Activated CD4-positive, alpha-beta memory T cell treated with anti-CD3 and anti-CD28 coated beads, Interleukin-2, amount 10 ng/mL, durations not matched to agents 7 days and 5 days (primary cell): Measurements from ENCODE around the gene SLC35A5. TPM values are rescaled to one million over a fixed set of nuclear protein-coding genes. Genes with fewer than 3 reads are reported as not detected.
"Not testable (repeated sequence)": the region's sequence is repeated elsewhere in the genome, so short reads cannot be mapped to it uniquely, and the experiment has no call there.

ENCODE experiments used
- CTCF ChIA-PET: fragments of 350-600 bp; sonication (Branson Sonifier 250); formaldehyde crosslinking; loops from one replicate; lab custom pipeline; 2021; ENCODE audit warnings: antibody characterized with exemption, inconsistent platforms; lab: Charles Lee
- POLR2A ChIA-PET: fragments of 350-600 bp; sonication (Branson Sonifier 250); formaldehyde crosslinking; loops from one replicate; lab custom pipeline; 2021; ENCODE audit warnings: antibody characterized with exemption; lab: Charles Lee
- DNase-seq: peaks from one replicate; pipeline ENCODE4 v3.0.0-alpha.2; 2020
- H3K27ac Mint-ChIP-seq: one replicate; pipeline ENCODE4 v1.8.0; 2021; ENCODE audit warnings: mild to moderate bottlenecking, mixed read lengths
- H3K27me3 Mint-ChIP-seq: one replicate; pipeline ENCODE4 v1.8.0; 2021; ENCODE audit warnings: mixed read lengths
- H3K36me3 Mint-ChIP-seq: one replicate; pipeline ENCODE4 v1.8.0; 2021; ENCODE audit warnings: low read depth, mixed read lengths
- H3K4me1 Mint-ChIP-seq: one replicate; pipeline ENCODE4 v1.8.0; 2021; ENCODE audit warnings: mixed read lengths
- H3K4me3 Mint-ChIP-seq: one replicate; pipeline ENCODE4 v1.8.0; 2021; ENCODE audit warnings: mild to moderate bottlenecking, mixed read lengths
- H3K9me3 Mint-ChIP-seq: one replicate; pipeline ENCODE4 v1.8.0; 2021; ENCODE audit warnings: mixed read lengths
- total RNA-seq, 2 experiments: library from RNA; stranded (reverse); gene quantifications; one replicate each; pipeline ENCODE4 v1.2.3, GENCODE V29; 2021

SLC35A5 gene
- total RNA-seq, 2 experiments from 2014 or later = 29.7 TPM

DNA sequence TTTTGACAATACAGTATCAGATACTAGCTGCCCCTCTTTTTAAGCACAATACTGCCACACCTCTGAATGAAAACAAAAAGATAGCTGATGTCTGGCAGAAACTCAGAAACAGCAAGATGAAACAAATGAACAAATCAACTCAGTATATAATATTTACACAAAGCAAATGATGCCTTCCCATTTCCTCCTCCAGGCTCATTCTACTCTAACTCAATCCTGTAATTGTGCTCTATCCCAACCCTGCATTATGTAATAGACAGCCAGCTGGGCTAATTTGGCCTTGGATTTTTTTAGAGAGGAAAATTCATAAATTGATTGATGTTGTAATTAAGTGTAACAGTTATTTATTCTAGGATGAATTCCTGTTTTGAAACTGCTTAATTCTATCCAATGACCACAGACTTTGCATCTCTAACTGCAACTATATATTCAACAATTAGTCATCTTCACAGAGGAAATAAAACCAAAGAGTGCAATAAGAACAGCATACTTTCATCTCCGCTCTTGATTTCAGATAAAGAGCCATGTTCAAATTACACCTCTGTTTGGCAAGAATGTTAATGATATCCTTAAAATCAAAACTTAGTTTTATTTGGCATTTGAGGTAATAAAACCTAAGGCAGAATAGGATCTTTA lies 6.2 kb upstream of the SLC35A5 start:
- Mint-ChIP-seq H3K4me1 (peaks cover 44% of the 10 kb centered on the region), H3K9me3 (peaks cover 5% of the 10 kb centered on the region)
- CTCF ChIA-PET = interaction anchor here (1.0 kb wide), 1 partner anchor 27 kb away, joined by 3 read pairs; no protein-coding TSS in a partner anchor

DNA sequence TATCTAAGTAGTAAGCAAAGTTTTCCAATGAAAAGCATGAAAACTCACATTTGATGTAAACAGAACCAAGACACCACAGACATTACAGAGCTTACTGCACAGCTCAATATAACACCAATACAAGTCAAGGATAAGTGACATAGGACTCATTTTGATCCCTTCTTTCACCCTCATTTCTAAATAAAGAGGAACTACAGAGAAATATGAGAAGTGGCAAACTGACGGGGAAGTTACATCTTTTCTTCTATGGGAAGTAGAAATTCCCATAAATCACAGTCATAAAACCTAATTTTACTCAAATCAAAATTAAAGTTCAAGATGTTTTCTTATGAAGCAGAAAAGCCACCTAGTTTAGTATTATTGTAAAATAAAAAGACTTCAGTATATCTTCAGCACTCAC lies 3.9 kb upstream of the SLC35A5 start:
- no peak overlapping the region for H3K27ac Mint-ChIP-seq
- no peaks in the 10 kb centered on the region for H3K9me3 Mint-ChIP-seq
- POLR2A ChIA-PET = no interaction called here
- no peak overlapping the region for H3K4me3 Mint-ChIP-seq
- H3K27me3 Mint-ChIP-seq = no peaks in the 10 kb centered on the region
- DNase-seq = no peak
- H3K36me3 Mint-ChIP-seq = peaks cover 50% of the 10 kb centered on the region
- CTCF ChIA-PET = interaction anchor here (1.8 kb wide), 1 partner anchor 9 kb away, joined by 4 read pairs; no protein-coding TSS in a partner anchor
- H3K4me1 Mint-ChIP-seq = peaks cover 46% of the 10 kb centered on the region

More for the DNA sequence above, 6.2 kb upstream of the SLC35A5 start:
- no peaks in the 10 kb centered on the region for H3K27me3 Mint-ChIP-seq
- H3K4me3 Mint-ChIP-seq = no peak overlapping the region
- POLR2A ChIA-PET = no interaction called here
- H3K36me3 Mint-ChIP-seq = peaks cover 67% of the 10 kb centered on the region
- DNase-seq = no peak
- H3K27ac Mint-ChIP-seq = no peak overlapping the region

GRCh38 chr3:112560307-112560706 lies 1.5 kb upstream of the SLC35A5 start:
- Mint-ChIP-seq H3K36me3 (peaks cover 40% of the 10 kb centered on the region), H3K9me3 (no peaks in the 10 kb centered on the region), H3K4me3 (peak overlapping the region; percentile 84), H3K27me3 (no peaks in the 10 kb centered on the region), H3K4me1 (peaks cover 44% of the 10 kb centered on the region), H3K27ac (peak overlapping the region; percentile 91)
- no peak for DNase-seq
- ChIA-PET CTCF (interaction anchor here (1.0 to 1.4 kb wide), 3 partner anchors 124 to 431 kb away, joined by 3 to 4 read pairs (median 3); partner anchors contain the start of gene GTPBP8), POLR2A (interaction anchor here (1.1 to 2.4 kb wide), 5 partner anchors 12 to 581 kb away, joined by 3 to 20 read pairs (median 4); partner anchors contain the start of genes ABHD10 and BTLA)

GRCh38 chr3:112560721-112561483 lies 943 bp upstream of the SLC35A5 start:
- H3K4me3 Mint-ChIP-seq = peak overlapping the region; percentile 84
- peak overlapping the region; percentile 91 for H3K27ac Mint-ChIP-seq
- peaks cover 40% of the 10 kb centered on the region for H3K36me3 Mint-ChIP-seq
- no peaks in the 10 kb centered on the region for H3K9me3 Mint-ChIP-seq
- POLR2A ChIA-PET = interaction anchor here (0.9 to 2.4 kb wide), 18 partner anchors 9 to 582 kb away, joined by 3 to 20 read pairs (median 4); partner anchors contain the start of genes ABHD10, BTLA and CD200R1
- peak; percentile 83 for DNase-seq
- H3K27me3 Mint-ChIP-seq = no peaks in the 10 kb centered on the region
- CTCF ChIA-PET = interaction anchor here (1.0 to 1.4 kb wide), 4 partner anchors 82 to 430 kb away, joined by 3 to 4 read pairs (median 4); partner anchors contain the start of gene GTPBP8
- H3K4me1 Mint-ChIP-seq = peaks cover 40% of the 10 kb centered on the region

GRCh38 chr3:112561484-112561733 lies 436 bp upstream of the SLC35A5 start:
- no peak for DNase-seq
- no peaks in the 10 kb centered on the region for H3K9me3 Mint-ChIP-seq

GRCh38 chr3:112564247-112564939 lies 2.5 kb downstream of the SLC35A5 start:
- POLR2A ChIA-PET, CTCF ChIA-PET, H3K27ac Mint-ChIP-seq, H3K4me3 Mint-ChIP-seq, H3K27me3 Mint-ChIP-seq, DNase-seq, H3K9me3 Mint-ChIP-seq: not testable (repeated sequence)
- Mint-ChIP-seq H3K4me1 (peaks cover 36% of the 10 kb centered on the region), H3K36me3 (peaks cover 34% of the 10 kb centered on the region)

More at GRCh38 chr3:112561484-112561733, 436 bp upstream of the SLC35A5 start:
- H3K27me3 Mint-ChIP-seq = no peaks in the 10 kb centered on the region
- H3K4me3 Mint-ChIP-seq = peak overlapping the region; percentile 84
- ChIA-PET POLR2A (interaction anchor here (0.7 to 2.4 kb wide), 21 partner anchors 9 to 582 kb away, joined by 3 to 20 read pairs (median 4); partner anchors contain the start of genes ABHD10, BTLA and CD200R1), CTCF (interaction anchor here (0.7 to 1.4 kb wide), 4 partner anchors 81 to 418 kb away, joined by 3 to 4 read pairs (median 3); no protein-coding TSS in a partner anchor)
- peaks cover 42% of the 10 kb centered on the region for H3K36me3 Mint-ChIP-seq
- peak overlapping the region; percentile 91 for H3K27ac Mint-ChIP-seq
- peaks cover 42% of the 10 kb centered on the region for H3K4me1 Mint-ChIP-seq

DNA sequence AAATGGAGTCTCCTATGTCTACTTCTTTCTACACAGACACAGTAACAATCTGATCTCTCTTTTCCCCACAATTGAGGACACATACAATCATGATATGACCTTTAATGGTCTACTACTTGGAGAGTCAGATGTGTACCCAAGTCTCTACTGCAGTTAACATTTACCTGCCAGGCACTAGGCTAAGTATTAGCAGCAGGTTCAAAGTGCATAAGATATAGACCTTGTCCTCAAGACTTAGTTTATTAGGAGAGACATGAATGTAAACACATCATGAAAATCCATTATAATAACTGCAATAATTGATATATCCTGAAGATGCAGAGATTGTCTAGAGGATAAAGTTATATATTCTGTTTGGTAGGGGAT lies 3.1 kb downstream of the SLC35A5 start:
- no peaks in the 10 kb centered on the region for H3K27me3 Mint-ChIP-seq
- no peak overlapping the region for H3K4me3 Mint-ChIP-seq
- H3K9me3 Mint-ChIP-seq = no peaks in the 10 kb centered on the region
- DNase-seq = no peak
- no peak overlapping the region for H3K27ac Mint-ChIP-seq
- peaks cover 33% of the 10 kb centered on the region for H3K36me3 Mint-ChIP-seq
- POLR2A ChIA-PET = no interaction called here
- H3K4me1 Mint-ChIP-seq = peaks cover 32% of the 10 kb centered on the region
- CTCF ChIA-PET = no interaction called here

DNA sequence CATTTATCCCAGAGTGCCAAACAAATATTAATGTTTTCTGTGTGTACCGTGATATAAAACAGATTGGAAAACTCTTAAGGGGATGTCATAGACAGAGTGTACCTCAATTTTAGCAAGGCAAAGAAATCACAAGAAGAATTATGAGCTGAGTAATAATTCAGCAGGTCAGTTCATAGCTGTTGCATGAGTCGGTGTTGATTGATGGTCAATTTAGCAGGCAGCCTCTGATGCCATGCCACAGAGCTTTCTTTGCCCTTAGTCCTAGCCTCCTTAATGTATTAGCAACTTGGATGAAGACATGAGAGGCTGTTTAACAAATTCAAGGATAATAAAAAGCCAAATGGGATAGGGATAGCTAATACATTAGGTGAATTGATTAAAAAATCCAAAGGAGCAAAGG lies 6.8 kb downstream of the SLC35A5 start:
- no peaks in the 10 kb centered on the region for H3K9me3 Mint-ChIP-seq
- H3K4me3 Mint-ChIP-seq = no peak overlapping the region
- peaks cover 17% of the 10 kb centered on the region for H3K4me1 Mint-ChIP-seq
- H3K36me3 Mint-ChIP-seq = peaks cover 53% of the 10 kb centered on the region
- POLR2A ChIA-PET = no interaction called here
- DNase-seq = no peak
- H3K27ac Mint-ChIP-seq = no peak overlapping the region
- H3K27me3 Mint-ChIP-seq = no peaks in the 10 kb centered on the region
- CTCF ChIA-PET = interaction anchor here (1.0 to 1.4 kb wide), 3 partner anchors 10 to 15 kb away, joined by 3 to 7 read pairs (median 6); no protein-coding TSS in a partner anchor

- CTCF ChIA-PET = interaction anchor here (1.0 to 1.4 kb wide), 4 partner anchors 9 to 457 kb away, joined by 3 to 7 read pairs (median 4); no protein-coding TSS in a partner anchor
Measured at GRCh38 chr3:112569265-112569664, 7.4 kb downstream of the SLC35A5 start.

GRCh38 chr3:112572701-112573100 lies 10.9 kb downstream of the SLC35A5 start:
- Mint-ChIP-seq H3K36me3 (peaks cover 44% of the 10 kb centered on the region), H3K27ac (no peak overlapping the region), H3K9me3 (no peaks in the 10 kb centered on the region), H3K4me1 (peaks cover 4% of the 10 kb centered on the region), H3K27me3 (no peaks in the 10 kb centered on the region), H3K4me3 (no peak overlapping the region)
- DNase-seq = no peak
- POLR2A ChIA-PET = no interaction called here
- CTCF ChIA-PET = interaction anchor here (1.4 to 2.4 kb wide), 2 partner anchors 10 to 162 kb away, joined by 5 to 10 read pairs; no protein-coding TSS in a partner anchor

More at GRCh38 chr3:112569265-112569664, 7.4 kb downstream of the SLC35A5 start:
- no peaks in the 10 kb centered on the region for H3K27me3 Mint-ChIP-seq
- peaks cover 59% of the 10 kb centered on the region for H3K36me3 Mint-ChIP-seq
- no peak overlapping the region for H3K4me3 Mint-ChIP-seq
- no peak for DNase-seq
- POLR2A ChIA-PET = no interaction called here
- no peak overlapping the region for H3K27ac Mint-ChIP-seq
- H3K4me1 Mint-ChIP-seq = peaks cover 14% of the 10 kb centered on the region
- no peaks in the 10 kb centered on the region for H3K9me3 Mint-ChIP-seq

DNA sequence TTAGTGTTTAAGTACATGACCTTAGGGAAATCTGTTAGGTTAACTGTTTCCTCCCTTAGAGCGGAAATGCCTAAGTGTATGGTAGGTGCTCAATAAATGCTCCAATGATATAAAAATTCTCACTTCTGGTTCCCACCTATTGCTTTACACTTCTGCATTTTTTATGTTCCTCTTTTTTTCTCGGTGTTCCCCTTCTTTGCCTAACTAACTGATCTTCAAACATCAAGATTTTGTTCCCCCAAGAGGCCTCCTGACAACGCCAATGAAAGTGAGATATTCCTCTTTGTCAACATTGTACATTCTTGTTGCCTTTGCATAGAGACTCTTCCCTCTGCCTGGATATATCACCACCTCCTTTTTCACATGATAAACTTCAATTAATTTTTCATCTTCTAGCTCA lies 17.4 kb downstream of the SLC35A5 start:
- Mint-ChIP-seq H3K27ac (no peak overlapping the region), H3K27me3 (no peaks in the 10 kb centered on the region), H3K36me3 (peaks cover 28% of the 10 kb centered on the region), H3K4me3 (no peak overlapping the region), H3K9me3 (no peaks in the 10 kb centered on the region), H3K4me1 (peaks cover 10% of the 10 kb centered on the region)
- CTCF ChIA-PET = interaction anchor here (1.3 to 1.6 kb wide), 2 partner anchors 64 to 400 kb away, joined by 3 read pairs; no protein-coding TSS in a partner anchor
- DNase-seq = no peak
- POLR2A ChIA-PET = no interaction called here

DNA sequence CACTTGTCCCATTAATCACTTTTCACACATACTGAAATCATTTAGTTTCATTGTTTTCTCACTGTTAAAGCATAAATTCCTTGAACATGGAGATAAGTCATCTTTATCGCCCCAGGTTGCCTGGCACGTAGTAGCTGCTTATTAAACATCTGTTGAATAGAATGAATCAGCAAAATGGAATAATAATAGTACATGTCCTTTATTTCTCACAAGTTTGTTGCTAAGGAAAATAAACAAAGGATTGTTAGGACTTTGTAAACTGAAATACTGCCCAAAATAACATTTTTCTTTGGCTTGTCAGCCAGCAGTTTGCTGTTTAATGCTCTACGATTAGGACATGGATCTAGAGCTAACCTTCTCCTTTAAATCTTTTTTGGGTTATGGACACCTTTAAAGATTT lies 17.9 kb downstream of the SLC35A5 start:
- ChIA-PET POLR2A (no interaction called here), CTCF (interaction anchor here (1.3 to 1.6 kb wide), 2 partner anchors 63 to 400 kb away, joined by 3 read pairs; no protein-coding TSS in a partner anchor)
- peaks cover 32% of the 10 kb centered on the region for H3K36me3 Mint-ChIP-seq
- H3K27me3 Mint-ChIP-seq = no peaks in the 10 kb centered on the region
- no peaks in the 10 kb centered on the region for H3K9me3 Mint-ChIP-seq
- no peak overlapping the region for H3K4me3 Mint-ChIP-seq
- no peak for DNase-seq
- peaks cover 10% of the 10 kb centered on the region for H3K4me1 Mint-ChIP-seq
- H3K27ac Mint-ChIP-seq = no peak overlapping the region
